HG03045 (cell line): ENCODE data around the gene COPZ1.
"Not testable (repeated sequence)": the region's sequence is repeated elsewhere in the genome, so short reads cannot be mapped to it uniquely, and the experiment has no call there.

Experiments
- ATAC-seq: cut with Tn5 transposase; IDR thresholded peaks from one replicate; pipeline ENCODE4 v1.9.1; 2021; ENCODE audit warnings: mild to moderate bottlenecking, moderate library complexity; ENCODE audit not compliant: unreplicated experiment

Gene COPZ1

DNA sequence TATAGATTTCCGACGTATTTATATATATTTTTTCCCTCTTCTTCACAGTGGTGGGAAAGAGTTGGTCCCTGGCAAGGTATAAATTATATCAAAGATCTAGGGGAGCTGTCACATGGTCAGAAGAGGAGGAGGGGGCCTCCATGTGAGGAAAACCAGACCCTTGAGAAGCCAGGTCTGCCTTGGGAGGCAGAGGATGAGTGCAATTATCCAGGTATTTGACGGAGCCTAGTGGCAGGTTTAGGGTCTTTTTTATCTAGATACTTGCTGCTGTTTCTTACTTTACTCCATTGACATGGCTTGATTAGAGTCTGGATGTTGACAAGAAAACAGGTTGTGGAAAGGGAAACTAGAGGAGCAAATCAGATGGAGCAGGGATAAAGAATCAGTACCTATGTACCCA lies 5.5 kb downstream of the COPZ1 start:
- ATAC-seq, result no peak

GRCh38 chr12:54331461-54331860 lies 6.5 kb downstream of the COPZ1 start:
- no peak for ATAC-seq

DNA sequence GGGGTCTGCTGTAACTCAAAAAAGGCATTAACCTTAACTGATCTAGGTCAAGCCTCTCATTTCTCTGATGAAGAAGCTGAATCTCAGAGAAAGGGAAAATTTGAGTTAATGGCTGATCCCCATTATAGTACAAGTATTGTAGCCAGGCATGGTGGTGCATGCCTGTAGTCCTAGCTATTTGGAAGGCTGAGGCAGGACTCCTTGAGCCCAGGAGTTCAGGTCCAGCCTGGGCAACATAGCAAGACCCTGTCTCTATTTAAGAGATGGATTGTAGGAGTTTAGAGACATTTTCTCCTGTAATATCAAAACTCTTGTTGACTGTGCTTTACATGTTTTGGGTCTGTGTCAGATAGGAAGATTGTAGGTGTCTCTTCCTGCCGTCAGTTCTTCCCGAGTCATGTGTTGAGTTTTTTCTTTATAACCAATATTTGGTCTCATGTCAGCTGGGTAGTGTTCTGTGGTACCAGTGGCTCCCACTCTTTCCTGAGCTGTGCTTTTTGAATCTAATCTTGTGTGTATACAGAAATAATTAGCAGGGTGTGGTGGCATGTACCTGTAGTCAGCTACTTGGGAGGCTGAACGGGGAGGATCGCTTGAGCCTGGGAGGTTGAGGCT lies 8.6 kb downstream of the COPZ1 start:
- ATAC-seq, result no peak

GRCh38 chr12:54337280-54337842 lies 12.4 kb downstream of the COPZ1 start:
- ATAC-seq, result no peak

- ATAC-seq, result no peak
These were observed 13.1 kb downstream of the COPZ1 start for GRCh38 chr12:54337854-54338650.

- no peak for ATAC-seq
These were observed 13.9 kb downstream of the COPZ1 start for GRCh38 chr12:54338698-54339296.

- no peak for ATAC-seq
These were observed 15.9 kb downstream of the COPZ1 start for GRCh38 chr12:54340846-54341245.

- ATAC-seq, result no peak
These were observed 16.7 kb downstream of the COPZ1 start for GRCh38 chr12:54341378-54342300.

DNA sequence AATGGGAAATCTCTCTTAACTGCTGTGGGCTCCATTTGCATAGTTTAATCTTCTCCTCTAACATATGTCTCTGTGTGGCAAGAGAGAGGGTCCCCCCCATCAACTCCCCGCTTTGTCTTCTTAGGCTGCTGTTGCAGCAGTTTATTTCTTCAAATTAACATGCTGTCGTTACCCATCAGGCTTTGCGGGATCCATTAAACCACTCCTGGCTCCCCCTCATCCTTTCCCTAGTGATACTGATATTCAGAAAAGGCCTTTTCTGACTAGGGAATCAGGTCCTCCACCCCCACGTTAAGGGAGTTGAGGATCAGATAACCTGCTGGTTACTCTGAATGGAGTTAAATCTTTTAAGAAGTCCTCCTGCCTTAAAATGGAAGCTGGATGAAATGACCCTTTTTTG lies 24.1 kb downstream of the COPZ1 start:
- ATAC-seq, result no peak

GRCh38 chr12:54349679-54350078 lies 24.7 kb downstream of the COPZ1 start:
- ATAC-seq, result no peak

DNA sequence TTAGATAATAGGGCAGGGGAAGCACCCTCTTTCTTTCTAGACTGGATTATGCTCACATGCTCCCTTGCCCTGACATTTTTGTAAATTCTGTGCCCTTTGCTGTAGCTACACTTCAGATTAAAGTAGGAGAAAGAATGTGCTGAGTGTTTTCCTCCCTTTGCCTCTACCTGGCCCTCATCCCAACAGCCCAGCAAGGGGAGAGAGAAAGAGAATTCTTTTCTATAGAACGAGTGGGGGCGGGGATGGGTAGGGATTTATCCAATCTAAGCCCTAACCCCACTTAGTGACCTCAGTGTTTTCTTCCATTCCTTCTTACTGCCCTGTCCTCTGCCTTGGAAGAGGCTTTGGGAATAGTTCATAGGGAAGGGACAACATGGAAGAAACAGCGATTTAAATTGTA lies 25.8 kb downstream of the COPZ1 start:
- no peak for ATAC-seq

GRCh38 chr12:54351341-54351740 lies 26.4 kb downstream of the COPZ1 start:
- no peak for ATAC-seq

DNA sequence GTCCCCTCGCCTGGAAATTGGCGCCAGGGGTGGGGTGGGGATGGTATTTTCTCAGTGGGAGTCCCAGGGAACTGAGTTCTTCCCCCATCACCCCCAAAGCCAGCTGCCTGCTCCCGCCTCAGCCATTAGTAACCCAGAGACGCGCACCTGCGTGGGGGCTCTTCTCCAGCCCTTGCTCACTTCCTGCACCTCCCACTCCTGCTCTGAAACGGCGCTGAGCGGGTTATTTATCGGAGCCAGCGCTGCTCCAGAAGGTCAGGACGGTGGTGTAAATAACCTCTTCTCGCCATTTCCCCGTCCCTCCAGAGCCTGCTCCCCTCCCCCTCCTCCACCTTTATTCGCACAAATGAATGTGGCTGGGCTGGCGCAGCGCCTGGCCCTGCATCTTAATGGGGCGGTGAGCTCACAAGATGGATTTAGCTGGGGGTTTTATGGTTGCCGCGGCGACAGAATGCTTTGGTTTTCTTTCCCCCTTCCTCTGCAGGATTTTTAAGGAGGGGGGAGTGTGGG lies 27.1 kb downstream of the COPZ1 start:
- no peak for ATAC-seq

DNA sequence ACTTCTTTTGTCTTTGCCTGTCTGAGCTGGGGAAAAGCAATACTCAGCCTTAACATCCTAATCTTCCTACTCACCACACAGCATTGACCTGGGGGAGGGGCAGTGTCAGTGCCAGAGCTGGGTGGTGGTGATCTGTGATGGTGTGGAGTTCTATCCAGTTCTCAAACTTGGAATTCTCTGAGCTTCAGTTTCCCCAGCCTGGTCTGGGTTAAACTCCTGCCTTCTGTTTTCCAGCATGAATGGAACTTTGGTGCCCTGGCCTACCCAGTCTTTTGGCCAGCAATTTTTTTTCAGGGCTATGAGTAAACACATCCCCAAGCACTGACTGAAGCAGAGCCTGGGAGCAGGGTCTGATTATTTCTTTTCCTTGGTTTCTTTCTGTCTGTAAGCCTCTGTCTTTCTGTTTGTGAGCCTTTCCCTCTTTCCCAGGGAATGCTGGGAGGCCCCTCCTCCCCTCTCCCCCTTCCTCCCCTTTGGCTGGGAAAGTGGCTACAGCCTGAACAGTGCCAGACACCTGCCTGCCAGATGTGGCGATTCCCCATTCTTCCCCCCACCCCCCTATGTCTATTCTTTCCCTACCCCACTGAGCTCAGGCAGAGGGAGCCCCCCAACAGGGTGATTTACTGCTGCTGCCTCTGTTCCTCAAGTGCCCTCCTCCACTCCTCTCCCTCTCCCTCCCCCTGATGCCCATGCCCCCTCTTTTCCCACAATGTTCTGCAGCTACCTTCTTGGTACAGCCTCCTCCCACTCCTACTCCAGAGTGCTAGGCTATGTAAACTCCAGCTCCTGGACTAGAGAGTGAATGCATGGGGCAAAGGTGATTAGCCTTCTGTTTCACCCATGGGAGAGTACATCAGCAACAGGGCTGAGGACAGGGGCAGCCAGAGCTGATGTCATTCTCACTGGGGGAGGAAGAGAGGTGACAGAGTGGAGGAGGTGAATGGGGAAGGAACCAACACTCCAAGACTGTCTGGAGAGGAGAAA lies 28.3 kb downstream of the COPZ1 start:
- no peak for ATAC-seq

- not testable (repeated sequence) for ATAC-seq
These were observed 29.3 kb downstream of the COPZ1 start for GRCh38 chr12:54354271-54354670.

DNA sequence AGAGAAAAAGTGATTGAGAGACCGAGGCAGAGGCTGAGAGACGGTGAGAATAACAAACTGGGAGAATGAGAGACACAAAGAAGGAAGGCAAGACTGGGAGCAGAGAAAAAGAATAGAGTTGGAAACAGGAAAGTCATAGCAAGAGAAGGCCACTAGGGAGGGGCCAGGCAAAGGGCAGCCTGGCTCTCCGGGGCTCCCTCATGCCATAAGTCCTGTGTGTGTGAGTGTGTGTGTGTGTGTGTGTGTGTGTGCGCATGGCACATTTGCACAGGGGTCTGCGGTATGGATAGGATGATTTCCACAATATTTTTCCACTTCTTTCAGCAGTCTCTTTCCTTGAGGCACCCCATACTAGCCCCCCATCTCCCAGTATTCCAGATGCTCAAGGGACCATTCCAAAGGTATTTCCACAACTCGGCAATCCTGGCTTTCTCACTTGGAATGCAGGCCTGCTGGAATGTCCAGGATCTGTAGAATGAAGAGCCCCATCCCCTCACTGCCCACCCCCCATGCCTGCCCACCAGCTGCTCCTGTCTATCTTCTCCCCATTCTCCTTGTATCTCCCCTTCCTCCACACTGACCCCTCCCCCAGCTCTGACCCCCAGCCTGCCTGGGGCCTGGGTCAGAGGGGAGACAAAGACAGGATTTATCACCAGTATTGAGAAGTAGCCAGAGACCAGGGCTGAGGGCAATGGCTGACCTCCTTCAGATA lies 30.3 kb downstream of the COPZ1 start:
- no peak for ATAC-seq

DNA sequence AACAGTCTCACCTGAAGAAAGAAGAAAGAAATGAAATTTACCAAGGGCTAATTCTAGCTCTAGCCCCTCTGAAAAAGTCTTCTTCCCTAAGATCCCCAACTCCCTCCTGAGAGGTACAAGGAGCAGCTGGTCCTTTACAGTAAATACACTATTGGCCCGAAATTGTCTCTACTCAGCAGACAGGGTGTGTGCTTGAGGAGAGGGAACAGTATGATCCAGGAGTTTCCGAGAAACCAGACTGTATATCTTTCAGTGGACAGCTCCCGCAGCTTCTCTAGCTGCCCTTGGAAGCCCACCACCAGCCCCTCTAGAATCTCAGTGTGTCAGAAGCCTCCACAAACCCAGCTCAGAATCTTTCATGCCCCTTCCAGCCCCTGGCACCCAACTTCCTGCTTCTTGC lies 31.3 kb downstream of the COPZ1 start:
- ATAC-seq, result no peak

DNA sequence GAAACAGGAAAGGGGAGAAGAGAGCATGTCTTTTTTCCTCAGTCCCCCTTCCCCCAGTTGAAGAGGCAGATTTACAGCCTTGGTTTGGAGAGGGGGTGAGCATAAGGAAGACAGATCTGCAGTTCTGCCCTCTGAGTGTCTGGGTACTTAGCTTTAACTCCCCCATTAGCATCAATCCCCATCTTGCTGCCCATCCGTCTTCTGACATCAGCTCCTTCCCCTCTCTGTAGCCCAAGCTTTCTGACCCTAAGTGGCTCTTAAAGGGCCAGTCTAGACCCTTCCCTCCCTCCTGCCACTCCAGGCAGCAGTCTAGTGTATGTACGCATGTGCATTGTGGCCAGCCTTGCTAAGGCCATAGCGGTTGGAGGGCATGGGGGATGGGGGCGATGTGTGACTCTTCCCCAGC lies 32.0 kb downstream of the COPZ1 start:
- ATAC-seq, result no peak
